ENCODE results near the gene RNF10.

The RNF10 gene

DNA sequence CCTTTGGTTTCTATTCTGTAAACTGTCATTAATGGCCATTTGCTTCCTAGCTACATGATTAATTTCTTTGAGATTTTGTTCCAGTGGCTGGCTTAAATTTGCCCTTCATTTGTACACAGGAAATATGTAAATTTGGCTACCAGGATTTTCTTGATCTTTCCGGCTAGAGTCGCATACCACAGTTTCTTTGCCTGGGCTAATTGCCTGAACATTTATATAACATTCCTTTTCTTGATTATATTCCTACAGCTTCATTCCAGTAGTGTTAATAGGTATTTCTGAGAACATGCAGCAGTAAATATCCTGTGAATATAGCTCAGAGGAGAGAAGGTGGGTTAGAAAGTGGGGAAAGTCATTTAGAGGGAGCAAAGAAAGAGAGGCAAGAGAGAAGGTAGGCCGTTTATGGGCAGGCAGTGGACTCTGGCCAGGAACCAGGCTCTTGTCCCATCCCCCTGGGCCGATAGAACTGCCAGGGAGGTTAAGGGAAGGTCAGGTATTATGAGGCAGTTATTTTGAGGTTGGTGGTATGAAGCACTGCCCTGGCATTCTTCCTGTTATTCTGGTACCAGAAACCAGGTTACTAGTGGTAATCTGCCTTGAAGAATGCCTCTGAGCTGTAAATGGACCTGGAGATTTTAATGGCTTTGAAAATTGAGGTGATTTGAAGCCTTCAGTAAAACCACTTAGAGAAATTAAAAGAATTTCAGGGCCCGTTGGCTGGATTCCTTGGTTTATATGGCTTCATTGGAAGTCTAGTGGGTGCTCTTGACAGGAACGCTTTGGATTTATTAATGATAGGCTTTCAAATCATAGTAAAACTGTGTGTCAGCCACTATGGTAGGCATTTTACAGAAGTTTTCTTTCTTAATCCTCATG is 4.4 kb downstream of the RNF10 start:
- no peak overlapping the region for H3K4me3 ChIP-seq (ENCODE audit: low read depth, low read length)

GRCh38 chr12:120539303-120539702 is 5.1 kb downstream of the RNF10 start:
- no peak overlapping the region for H3K4me3 ChIP-seq (ENCODE audit: low read depth, low read length)
- TF ChIP-seq, protein P1, sequence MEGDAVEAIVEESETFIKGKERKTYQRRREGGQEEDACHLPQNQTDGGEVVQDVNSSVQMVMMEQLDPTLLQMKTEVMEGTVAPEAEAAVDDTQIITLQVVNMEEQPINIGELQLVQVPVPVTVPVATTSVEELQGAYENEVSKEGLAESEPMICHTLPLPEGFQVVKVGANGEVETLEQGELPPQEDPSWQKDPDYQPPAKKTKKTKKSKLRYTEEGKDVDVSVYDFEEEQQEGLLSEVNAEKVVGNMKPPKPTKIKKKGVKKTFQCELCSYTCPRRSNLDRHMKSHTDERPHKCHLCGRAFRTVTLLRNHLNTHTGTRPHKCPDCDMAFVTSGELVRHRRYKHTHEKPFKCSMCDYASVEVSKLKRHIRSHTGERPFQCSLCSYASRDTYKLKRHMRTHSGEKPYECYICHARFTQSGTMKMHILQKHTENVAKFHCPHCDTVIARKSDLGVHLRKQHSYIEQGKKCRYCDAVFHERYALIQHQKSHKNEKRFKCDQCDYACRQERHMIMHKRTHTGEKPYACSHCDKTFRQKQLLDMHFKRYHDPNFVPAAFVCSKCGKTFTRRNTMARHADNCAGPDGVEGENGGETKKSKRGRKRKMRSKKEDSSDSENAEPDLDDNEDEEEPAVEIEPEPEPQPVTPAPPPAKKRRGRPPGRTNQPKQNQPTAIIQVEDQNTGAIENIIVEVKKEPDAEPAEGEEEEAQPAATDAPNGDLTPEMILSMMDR (IDR thresholded peaks at IDR 0.05; ENCODE audit: borderline replicate concordance, insufficient read depth, low read depth, low read length) = no peak

More for the DNA sequence above, 4.4 kb downstream of the RNF10 start:
- TF ChIP-seq, protein P1 (IDR thresholded peaks at IDR 0.05; ENCODE audit: borderline replicate concordance, insufficient read depth, low read depth, low read length) = no peak

GRCh38 chr12:120540445-120540844 is 6.3 kb downstream of the RNF10 start:
- H3K4me3 ChIP-seq (ENCODE audit: low read depth, low read length) = no peak overlapping the region
- TF ChIP-seq, protein P1 (IDR thresholded peaks at IDR 0.05; ENCODE audit: borderline replicate concordance, insufficient read depth, low read depth, low read length) = no peak

GRCh38 chr12:120542166-120542565 is 8.0 kb downstream of the RNF10 start:
- no peak overlapping the region for H3K4me3 ChIP-seq (ENCODE audit: low read depth, low read length)
- TF ChIP-seq, protein P1 (IDR thresholded peaks at IDR 0.05; ENCODE audit: borderline replicate concordance, insufficient read depth, low read depth, low read length) = no peak

GRCh38 chr12:120544691-120545090 is 10.5 kb downstream of the RNF10 start:
- TF ChIP-seq, protein P1 (IDR thresholded peaks at IDR 0.05; ENCODE audit: borderline replicate concordance, insufficient read depth, low read depth, low read length) = no peak
- H3K4me3 ChIP-seq (ENCODE audit: low read depth, low read length) = no peak overlapping the region

DNA sequence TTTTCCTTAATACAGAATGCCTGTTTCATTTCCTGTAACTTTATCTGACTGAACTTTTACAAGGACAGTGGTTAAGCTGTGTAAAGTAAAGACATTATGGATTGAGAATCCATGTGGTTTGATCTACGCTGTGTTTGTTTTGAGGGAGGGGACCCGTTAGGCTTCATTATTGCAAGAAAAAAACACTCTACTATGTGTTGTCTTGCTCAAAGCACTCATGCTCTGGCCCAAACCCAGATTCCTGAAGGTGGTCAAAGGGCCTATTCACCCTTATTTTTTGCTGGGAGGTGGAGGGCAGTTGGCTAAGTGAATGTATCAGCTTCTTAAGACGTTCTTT is 11.9 kb downstream of the RNF10 start:
- no peak overlapping the region for H3K4me3 ChIP-seq (ENCODE audit: low read depth, low read length)
- TF ChIP-seq, protein P1 (IDR thresholded peaks at IDR 0.05; ENCODE audit: borderline replicate concordance, insufficient read depth, low read depth, low read length) = no peak

DNA sequence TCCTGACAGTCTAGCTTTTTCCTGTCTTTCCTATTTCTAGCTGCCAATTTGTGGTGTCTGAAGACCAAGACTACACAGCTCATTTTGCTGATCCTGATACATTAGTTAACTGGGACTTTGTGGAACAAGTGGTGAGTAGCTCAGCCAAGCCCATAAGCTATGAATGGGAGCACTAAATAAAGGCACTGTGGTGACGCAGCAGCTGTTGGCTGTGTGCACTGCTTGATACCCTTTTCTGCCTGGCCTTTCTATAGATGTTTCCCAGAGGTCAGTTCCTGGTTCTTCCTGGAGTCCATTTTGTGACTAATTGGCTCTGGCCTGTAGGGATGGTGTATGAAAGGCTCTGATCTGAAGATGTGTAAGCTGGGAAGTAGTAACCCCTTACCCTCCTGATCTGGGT is 20.5 kb downstream of the RNF10 start:
- no peak overlapping the region for H3K4me3 ChIP-seq (ENCODE audit: low read depth, low read length)
- TF ChIP-seq, protein P1 (IDR thresholded peaks at IDR 0.05; ENCODE audit: borderline replicate concordance, insufficient read depth, low read depth, low read length) = no peak
